ENCODE measurements around the gene C3orf20. TPM values are rescaled to one million over a fixed set of nuclear protein-coding genes. Genes with fewer than 3 reads are reported as not detected.

Gene C3orf20
- total RNA-seq, 4 donors from 2014 or later = 0.11 to 0.46 TPM; not detected in 2

DNA sequence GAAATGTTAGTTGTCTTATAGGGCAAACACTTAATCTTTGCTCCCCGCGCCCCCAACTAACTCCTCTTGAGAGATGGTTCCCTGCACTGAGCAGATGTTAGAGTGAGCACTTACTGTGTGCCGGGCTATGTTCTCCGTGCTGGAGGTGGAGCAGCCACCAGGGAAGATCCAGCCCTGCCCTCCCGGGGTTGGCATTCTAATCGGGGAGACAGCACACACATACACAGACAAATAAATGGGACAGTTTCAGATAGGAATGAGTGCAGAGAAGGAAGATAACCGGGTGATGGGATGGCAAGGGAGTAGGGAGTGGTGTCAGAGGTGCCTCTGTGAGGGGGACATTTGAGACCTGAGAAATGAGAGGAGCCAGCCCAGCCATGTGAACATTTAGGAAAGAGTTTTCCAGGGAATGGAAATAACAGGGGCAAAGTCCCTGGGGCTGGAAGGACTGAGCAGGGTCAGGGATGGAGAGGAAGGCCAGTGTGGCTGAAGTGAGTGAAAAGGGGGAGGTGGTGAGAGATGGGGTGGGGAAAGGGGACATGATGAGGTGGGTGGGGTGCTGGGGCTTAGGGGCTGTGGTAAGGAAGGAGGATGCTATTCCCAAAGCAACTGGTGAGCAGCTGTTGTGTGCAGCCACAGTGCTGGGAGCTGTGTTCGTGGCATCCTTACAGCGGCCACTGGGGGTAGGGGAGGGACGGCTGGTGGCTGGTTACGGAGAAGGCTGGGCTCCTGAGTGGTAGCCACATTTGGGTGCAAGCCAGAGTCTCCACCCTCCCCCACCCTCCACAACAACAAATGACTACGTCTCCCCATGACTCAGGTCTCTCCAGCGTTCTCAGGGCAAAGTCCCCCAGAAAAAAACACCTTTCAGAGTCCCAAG lies 128.4 kb downstream of the C3orf20 start:
- peaks cover 0 to 6% of the 10 kb centered on the region in 2 donors for H3K4me1 ChIP-seq
- H3K27me3 ChIP-seq = peaks cover 0 to 5% (median 0%) of the 10 kb centered on the region in 3 donors
- in situ Hi-C loops (cut with MboI; ENCODE audit: low sequenced_read_pairs in 4 of 4) (no loop called here), intact Hi-C loops (cut with DNase I; ENCODE audit: low total_unique reads) (no loop called here)
- H3K4me3 ChIP-seq = no peak overlapping the region
- H3K36me3 ChIP-seq = no peaks in the 10 kb centered on the region
- no peaks in the 10 kb centered on the region for H3K9me3 ChIP-seq
- TF ChIP-seq CTCF (IDR thresholded peaks at IDR 0.05 in 4 of 5, conservative IDR thresholded peaks at IDR 0.05 in 1 of 5) (no peak), POLR2A (IDR thresholded peaks at IDR 0.05) (no peak)
- no peak for DNase-seq
- H3K27ac ChIP-seq = peak overlapping the region in 3 of 4 donors; percentile 57 to 71 (median 59)
- peak; percentile 38 to 57 for ATAC-seq

GRCh38 chr3:14803981-14804834 lies 129.3 kb downstream of the C3orf20 start:
- Histone ChIP-seq H3K4me3 (no peak overlapping the region), H3K4me1 (peaks cover 0 to 6% of the 10 kb centered on the region in 2 donors), H3K9me3 (no peaks in the 10 kb centered on the region), H3K36me3 (no peaks in the 10 kb centered on the region), H3K27ac (peak overlapping the region; percentile 29 to 71 (median 58)), H3K27me3 (peaks cover 0 to 5% (median 3%) of the 10 kb centered on the region in 3 donors)
- TF ChIP-seq CTCF (IDR thresholded peaks at IDR 0.05 in 4 of 5, conservative IDR thresholded peaks at IDR 0.05 in 1 of 5) (no peak), POLR2A (IDR thresholded peaks at IDR 0.05) (no peak)
- ATAC-seq = peak; percentile 26 to 61
- in situ Hi-C loops (cut with MboI; ENCODE audit: low sequenced_read_pairs in 4 of 4) (no loop called here), intact Hi-C loops (cut with DNase I; ENCODE audit: low total_unique reads) (no loop called here)
- DNase-seq = no peak

DNA sequence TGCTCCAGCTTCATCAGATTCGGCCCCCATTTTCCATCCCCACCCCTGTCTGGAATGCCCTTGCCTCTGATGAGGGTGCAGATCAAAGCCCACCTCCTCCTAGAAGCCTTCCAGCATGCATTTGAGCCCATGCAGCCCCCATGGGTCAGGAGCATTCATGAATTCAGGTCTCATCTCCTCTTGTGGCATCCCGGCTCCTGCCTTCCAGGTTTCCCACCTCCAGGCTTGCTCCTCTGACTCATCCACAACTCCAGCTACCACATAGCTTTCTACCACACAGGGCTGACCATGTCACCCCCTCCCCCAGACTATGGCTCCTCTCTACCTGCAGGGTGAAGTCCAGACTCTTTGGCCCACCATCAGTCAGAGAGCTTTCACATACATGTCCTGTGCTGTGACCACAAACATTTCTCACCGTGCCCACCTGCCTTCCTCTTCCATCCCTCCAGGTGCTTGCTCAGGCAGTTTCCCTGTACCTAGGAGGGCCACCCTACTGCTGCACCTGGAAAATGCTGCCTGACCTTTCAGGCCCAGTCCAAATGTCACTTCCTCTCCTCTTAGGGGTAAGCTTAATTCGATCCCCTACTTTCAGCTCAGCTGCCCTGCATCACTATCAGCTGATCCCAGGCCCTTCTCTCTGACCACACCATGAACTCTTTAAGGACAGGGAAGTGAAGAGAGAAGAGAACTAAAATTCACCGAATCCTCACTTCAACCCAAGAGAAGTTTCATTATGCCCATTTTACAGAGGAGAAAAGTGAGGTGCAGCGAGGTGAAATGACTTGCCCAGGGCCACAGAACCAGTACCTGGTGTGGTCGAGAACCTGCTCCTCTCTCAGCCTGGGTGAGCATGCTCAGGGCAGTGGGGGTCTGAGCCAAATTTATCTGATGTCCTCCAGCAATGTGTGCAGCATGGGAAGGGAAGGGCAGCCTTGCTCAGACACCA lies 130.2 kb downstream of the C3orf20 start:
- Histone ChIP-seq H3K27ac (peak overlapping the region in 3 of 4 donors; percentile 57 to 71 (median 59)), H3K4me1 (peaks cover 0 to 12% of the 10 kb centered on the region in 2 donors)

More for the DNA sequence above, 130.2 kb downstream of the C3orf20 start:
- Histone ChIP-seq H3K9me3 (no peaks in the 10 kb centered on the region), H3K27me3 (peaks cover 5 to 12% (median 7%) of the 10 kb centered on the region in 3 donors), H3K4me3 (no peak overlapping the region), H3K36me3 (no peaks in the 10 kb centered on the region)
- no peak for TF ChIP-seq POLR2A (IDR thresholded peaks at IDR 0.05)
- TF ChIP-seq CTCF (IDR thresholded peaks at IDR 0.05 in 4 of 5, conservative IDR thresholded peaks at IDR 0.05 in 1 of 5) = no peak
- intact Hi-C loops (cut with DNase I; ENCODE audit: low total_unique reads) = no loop called here
- DNase-seq (no peak), ATAC-seq (no peak)
- in situ Hi-C loops (cut with MboI; ENCODE audit: low sequenced_read_pairs in 4 of 4) = no loop called here

All from gastrocnemius medialis (tissue), 4 donors.